WTC11 (cell line): ENCODE data around the gene CENATAC.

Experiments used
- GRHL2 ChIP-seq: fragments of 250-450 bp; sonication (Bioruptor Pico); IDR thresholded peaks from 2 replicates; pipeline ENCODE4 v1.8.0; 2022; ENCODE audit warnings: mild to moderate bottlenecking, moderate library complexity; ENCODE audit not compliant: insufficient replicate concordance, severe bottlenecking
- TCF7 ChIP-seq: sonication (generic); formaldehyde crosslinking; IDR thresholded peaks from 2 replicates; pipeline ENCODE4 v1.8.0; 2022; ENCODE audit warnings: mild to moderate bottlenecking, low read depth, missing genetic modification reagents, moderate library complexity
- USF1 ChIP-seq: sonication (generic); formaldehyde crosslinking; IDR thresholded peaks from 2 replicates; pipeline ENCODE4 v1.8.0; 2022; ENCODE audit warnings: mild to moderate bottlenecking, missing genetic modification reagents
- TF ChIP-seq, protein P1 (sequence below): fragments of 250-450 bp; sonication (Bioruptor Pico); IDR thresholded peaks from 2 replicates; pipeline ENCODE4 v1.9.0; 2021; ENCODE audit warnings: moderate library complexity, mild to moderate bottlenecking, inconsistent platforms, borderline replicate concordance
- TF ChIP-seq, protein P2 (sequence below): sonication (generic); formaldehyde crosslinking; IDR thresholded peaks from 2 replicates; pipeline ENCODE4 v1.8.1; 2022; ENCODE audit warnings: mild to moderate bottlenecking, moderate library complexity, missing genetic modification reagents
- TF ChIP-seq, protein P3 (sequence below): sonication (generic); formaldehyde crosslinking; IDR thresholded peaks from 2 replicates; pipeline ENCODE4 v1.8.0; 2022; ENCODE audit warnings: mild to moderate bottlenecking, missing genetic modification reagents
- TF ChIP-seq, protein P4 (sequence below): fragments of 200-600 bp; IDR thresholded peaks from 2 replicates; pipeline ENCODE4 v1.8.0; 2022; ENCODE audit warnings: antibody characterized with exemption

DNA sequence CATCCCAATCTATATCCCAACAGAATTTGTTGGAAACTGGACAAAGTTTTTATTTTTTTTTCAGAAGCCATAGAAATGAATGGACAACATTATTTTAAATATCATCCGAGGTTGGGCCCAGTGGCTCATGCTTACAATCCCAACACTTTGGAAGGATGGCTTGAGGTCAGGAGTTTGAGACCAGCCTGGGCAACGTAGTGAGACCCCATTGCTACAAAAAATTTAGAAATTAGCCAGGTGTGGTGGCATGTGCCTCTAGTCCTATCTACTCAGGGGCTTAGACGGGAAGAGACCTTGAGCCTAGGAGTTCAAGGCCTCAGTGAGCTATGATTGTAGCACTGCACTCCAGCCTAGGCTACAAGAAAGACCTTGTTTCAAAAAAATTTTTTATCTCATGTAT lies 36.9 kb downstream of the CENATAC start:
- TF ChIP-seq, protein P1, sequence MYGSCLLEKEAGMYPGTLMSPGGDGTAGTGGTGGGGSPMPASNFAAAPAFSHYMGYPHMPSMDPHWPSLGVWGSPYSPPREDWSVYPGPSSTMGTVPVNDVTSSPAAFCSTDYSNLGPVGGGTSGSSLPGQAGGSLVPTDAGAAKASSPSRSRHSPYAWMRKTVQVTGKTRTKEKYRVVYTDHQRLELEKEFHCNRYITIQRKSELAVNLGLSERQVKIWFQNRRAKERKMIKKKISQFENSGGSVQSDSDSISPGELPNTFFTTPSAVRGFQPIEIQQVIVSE (CRISPR knock-in tag), result no peak
- TF ChIP-seq GRHL2 (CRISPR knock-in tag) (no peak), USF1 (CRISPR knock-in tag) (no peak), TCF7 (no peak)
- TF ChIP-seq, protein P2, sequence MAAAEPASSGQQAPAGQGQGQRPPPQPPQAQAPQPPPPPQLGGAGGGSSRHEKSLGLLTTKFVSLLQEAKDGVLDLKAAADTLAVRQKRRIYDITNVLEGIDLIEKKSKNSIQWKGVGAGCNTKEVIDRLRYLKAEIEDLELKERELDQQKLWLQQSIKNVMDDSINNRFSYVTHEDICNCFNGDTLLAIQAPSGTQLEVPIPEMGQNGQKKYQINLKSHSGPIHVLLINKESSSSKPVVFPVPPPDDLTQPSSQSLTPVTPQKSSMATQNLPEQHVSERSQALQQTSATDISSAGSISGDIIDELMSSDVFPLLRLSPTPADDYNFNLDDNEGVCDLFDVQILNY (CRISPR knock-in tag), result no peak
- TF ChIP-seq, protein P3, sequence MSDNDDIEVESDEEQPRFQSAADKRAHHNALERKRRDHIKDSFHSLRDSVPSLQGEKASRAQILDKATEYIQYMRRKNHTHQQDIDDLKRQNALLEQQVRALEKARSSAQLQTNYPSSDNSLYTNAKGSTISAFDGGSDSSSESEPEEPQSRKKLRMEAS (CRISPR knock-in tag), result no peak
- TF ChIP-seq, protein P4, sequence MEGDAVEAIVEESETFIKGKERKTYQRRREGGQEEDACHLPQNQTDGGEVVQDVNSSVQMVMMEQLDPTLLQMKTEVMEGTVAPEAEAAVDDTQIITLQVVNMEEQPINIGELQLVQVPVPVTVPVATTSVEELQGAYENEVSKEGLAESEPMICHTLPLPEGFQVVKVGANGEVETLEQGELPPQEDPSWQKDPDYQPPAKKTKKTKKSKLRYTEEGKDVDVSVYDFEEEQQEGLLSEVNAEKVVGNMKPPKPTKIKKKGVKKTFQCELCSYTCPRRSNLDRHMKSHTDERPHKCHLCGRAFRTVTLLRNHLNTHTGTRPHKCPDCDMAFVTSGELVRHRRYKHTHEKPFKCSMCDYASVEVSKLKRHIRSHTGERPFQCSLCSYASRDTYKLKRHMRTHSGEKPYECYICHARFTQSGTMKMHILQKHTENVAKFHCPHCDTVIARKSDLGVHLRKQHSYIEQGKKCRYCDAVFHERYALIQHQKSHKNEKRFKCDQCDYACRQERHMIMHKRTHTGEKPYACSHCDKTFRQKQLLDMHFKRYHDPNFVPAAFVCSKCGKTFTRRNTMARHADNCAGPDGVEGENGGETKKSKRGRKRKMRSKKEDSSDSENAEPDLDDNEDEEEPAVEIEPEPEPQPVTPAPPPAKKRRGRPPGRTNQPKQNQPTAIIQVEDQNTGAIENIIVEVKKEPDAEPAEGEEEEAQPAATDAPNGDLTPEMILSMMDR, result no peak
